SK-N-MC (cell line): ENCODE measurements around the gene JOSD2.

Source experiments
- DNase-seq: peaks from one replicate; pipeline ENCODE4 v3.0.0-alpha.2; 2011; ENCODE audit warnings: low read depth, low spot score
- H3K27ac ChIP-seq: fragments of 200-600 bp; sonication (generic); 2 replicates; pipeline ENCODE4 v1.5.1; 2016; ENCODE audit warnings: mixed run types
- H3K36me3 ChIP-seq: fragments of 200-600 bp; sonication (generic); 2 replicates; pipeline ENCODE4 v1.6.1; 2017; ENCODE audit warnings: antibody characterized with exemption, low read length, mixed read lengths; ENCODE audit not compliant: insufficient read depth
- H3K4me3 ChIP-seq: fragments of 200-600 bp; sonication (generic); 2 replicates; pipeline ENCODE4 v1.5.1; 2016
- H3K9ac ChIP-seq: fragments of 200-600 bp; sonication (generic); 2 replicates; pipeline ENCODE4 v1.8.0; 2017; ENCODE audit warnings: mixed run types, mixed read lengths; ENCODE audit not compliant: insufficient read length
- H3K9me3 ChIP-seq: fragments of 200-600 bp; sonication (generic); 2 replicates; pipeline ENCODE4 v1.6.1; 2017; ENCODE audit warnings: low read depth, mild to moderate bottlenecking, antibody characterized with exemption, low read length, moderate library complexity, mixed read lengths
- EZH2 ChIP-seq: fragments of 200-600 bp; sonication (generic); IDR thresholded peaks from one replicate; pipeline ENCODE4 v1.6.1; 2017; ENCODE audit warnings: antibody characterized with exemption
- FOXP2 ChIP-seq: optimal IDR thresholded peaks from 2 replicates; pipeline ENCODE3; 2011; ENCODE audit warnings: mild to moderate bottlenecking, moderate library complexity; ENCODE audit not compliant: insufficient read depth; ENCODE audit errors: extremely low read length, control extremely low read depth
- POLR2AphosphoS5 ChIP-seq: IDR thresholded peaks from 2 replicates; pipeline ENCODE4 v1.6.1; 2012; ENCODE audit warnings: mild to moderate bottlenecking, low read depth, low read length, borderline replicate concordance

The JOSD2 gene

GRCh38 chr19:50549059-50549926, 38.3 kb upstream of the JOSD2 start:
- TF ChIP-seq EZH2 (no peak), POLR2AphosphoS5 (no peak), FOXP2 (no peak)
- H3K27ac ChIP-seq: no peak overlapping the region
- H3K9me3 ChIP-seq: no peaks in the 10 kb centered on the region
- no peak for DNase-seq
- no peak overlapping the region for H3K9ac ChIP-seq
- peaks cover 6% of the 10 kb centered on the region; the same call in 1 of the 2 replicates for H3K36me3 ChIP-seq
- no peak overlapping the region for H3K4me3 ChIP-seq

DNA sequence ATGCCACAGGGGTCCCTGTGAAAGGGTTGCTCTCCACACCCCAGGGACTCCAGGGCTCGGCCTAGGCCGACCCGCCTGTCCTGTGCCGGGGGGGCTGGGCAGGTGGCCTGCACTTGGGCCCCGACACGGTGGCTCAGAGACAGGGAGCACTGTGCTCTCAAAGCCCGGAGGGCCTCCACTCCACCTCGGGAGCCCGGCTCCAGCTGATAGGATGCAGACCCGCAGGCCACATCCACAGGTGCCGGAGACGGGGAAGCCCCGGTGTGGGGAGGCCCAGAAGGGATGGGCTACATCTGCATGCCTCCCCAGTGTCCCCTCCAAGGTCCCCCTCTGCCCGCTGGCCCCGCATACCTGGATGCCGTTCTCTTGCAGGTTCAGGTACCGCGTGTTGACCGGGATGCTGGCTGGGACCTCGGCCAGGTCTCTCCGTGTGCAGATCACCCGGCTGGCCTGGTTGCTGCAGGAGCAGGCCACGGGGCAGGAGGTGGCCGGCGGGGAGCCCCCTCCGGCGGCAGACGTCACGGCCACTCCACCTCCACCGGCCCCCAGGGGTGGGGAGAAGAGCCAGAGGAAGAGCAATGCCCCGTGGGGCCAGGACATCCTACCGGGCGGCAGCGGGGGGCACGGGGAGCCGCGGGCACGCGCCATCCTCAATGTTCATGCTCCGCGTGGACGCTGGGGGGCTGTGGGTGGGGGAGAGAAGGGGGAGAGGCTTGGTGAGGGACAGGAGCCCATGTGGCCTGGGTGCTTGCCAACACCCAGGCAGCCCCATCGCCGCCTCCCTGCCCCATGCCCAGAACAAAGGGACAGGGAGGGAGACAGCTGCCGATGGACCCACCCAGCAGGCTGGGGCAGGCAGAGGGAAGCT, 37.4 kb upstream of the JOSD2 start:
- no peak overlapping the region for H3K27ac ChIP-seq
- H3K9ac ChIP-seq: no peak overlapping the region
- H3K4me3 ChIP-seq: no peak overlapping the region
- no peak for DNase-seq
- H3K36me3 ChIP-seq: peaks cover 6% of the 10 kb centered on the region; the same call in 1 of the 2 replicates
- no peaks in the 10 kb centered on the region for H3K9me3 ChIP-seq
- TF ChIP-seq POLR2AphosphoS5 (no peak), FOXP2 (no peak), EZH2 (no peak)

DNA sequence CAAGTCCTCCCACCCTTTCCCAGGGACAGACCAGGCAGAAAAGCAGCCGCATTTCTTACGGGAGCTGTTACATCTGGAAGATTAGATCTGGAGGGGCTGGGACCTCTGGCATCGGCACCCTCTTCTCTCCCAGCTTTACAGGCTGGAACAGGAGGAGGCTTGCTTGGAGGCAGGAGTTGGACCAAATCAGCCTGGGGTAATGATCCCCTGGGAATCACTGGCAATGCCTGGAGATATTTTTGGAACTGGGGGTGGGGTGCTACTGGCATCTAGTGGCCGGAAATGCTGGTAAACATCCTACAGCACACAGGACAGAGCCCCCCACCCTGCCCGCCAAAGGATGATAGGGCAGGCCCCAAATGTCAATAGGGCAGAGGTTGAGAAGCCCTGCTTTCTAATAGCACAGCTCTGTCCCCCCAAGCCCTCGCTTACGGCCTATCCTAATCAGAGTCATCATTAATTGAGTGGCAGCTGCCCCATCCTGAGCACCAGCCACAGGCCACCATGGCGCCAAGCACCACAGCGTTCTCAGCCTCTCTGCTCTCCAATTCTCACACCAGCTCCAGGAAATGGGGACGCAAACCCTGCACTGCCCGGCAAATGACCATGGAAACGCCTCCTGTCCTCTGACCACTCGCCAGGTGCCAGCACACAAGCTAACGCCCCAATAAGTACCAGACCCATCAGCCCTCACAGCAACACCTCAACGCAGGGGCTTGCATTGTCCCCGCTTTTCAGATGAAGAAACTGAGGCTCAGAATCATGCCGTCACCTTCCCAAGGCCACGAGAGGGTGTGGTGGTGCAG, 36.6 kb upstream of the JOSD2 start:
- Histone ChIP-seq H3K27ac (no peak overlapping the region), H3K9me3 (no peaks in the 10 kb centered on the region), H3K36me3 (peaks cover 6% of the 10 kb centered on the region; the same call in 1 of the 2 replicates), H3K4me3 (no peak overlapping the region), H3K9ac (no peak overlapping the region)
- DNase-seq: no peak
- TF ChIP-seq POLR2AphosphoS5 (no peak), FOXP2 (no peak), EZH2 (no peak)

DNA sequence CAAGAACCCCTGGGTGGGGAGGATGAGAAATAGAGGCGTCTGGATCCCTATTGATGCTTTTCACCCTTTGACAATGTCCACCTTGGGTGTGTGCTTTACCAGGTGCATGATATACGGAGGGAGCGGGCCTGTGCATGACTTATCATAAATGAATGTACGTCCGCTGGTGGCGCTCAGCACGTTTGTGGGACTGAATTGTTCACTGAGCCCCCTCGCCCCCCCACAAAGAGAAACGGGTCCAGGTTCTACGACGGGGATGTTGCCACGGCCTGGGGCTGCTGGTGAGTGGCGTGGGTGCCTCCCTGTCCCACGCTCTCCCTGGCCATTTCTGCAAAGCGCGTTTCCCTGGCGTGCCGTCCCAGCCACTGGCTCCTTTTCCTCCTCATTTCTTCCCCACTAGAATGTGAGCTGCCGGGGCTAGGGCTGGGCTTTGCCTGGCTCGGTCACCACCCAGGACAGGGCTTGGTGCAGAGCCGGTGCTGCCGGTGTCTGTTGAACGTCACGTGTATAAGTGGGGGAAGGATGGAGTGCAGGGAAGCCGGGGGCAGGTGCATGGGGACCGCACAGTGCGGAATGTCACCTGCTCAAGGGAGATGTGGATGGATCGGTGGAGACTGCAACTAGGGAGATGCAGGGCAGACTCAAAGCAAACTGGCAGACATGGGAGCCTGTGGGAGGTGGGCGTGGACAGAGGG, 35.7 kb upstream of the JOSD2 start:
- Histone ChIP-seq H3K9me3 (no peaks in the 10 kb centered on the region), H3K9ac (no peak overlapping the region), H3K4me3 (no peak overlapping the region), H3K36me3 (peaks cover 6% of the 10 kb centered on the region; the same call in 1 of the 2 replicates), H3K27ac (no peak overlapping the region)
- no peak for TF ChIP-seq EZH2
- no peak for TF ChIP-seq POLR2AphosphoS5
- TF ChIP-seq FOXP2: no peak
- DNase-seq: no peak

DNA sequence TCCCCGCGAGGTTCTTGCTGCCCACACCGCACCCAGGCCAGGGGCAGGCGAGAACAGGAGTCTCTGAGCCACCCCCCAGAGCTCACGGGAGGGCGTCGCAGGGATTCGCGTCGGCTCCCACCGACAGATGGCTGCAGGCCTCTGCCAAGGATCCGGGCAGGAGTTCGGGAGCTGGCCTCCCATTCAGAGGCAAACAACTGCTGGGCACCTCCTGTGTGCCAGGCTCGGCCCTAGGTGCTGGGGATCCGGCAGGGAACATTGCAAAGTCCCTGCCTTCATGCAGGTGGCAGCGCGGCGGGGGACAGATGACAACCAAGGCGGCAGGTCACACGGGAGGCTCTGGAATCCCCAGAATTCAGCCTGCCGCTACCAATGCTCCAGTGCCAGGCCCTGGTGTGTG, 32.0 kb upstream of the JOSD2 start:
- TF ChIP-seq POLR2AphosphoS5: no peak
- TF ChIP-seq EZH2: no peak
- no peak for TF ChIP-seq FOXP2
- Histone ChIP-seq H3K9me3 (no peaks in the 10 kb centered on the region), H3K36me3 (peaks cover 6% of the 10 kb centered on the region; the same call in 1 of the 2 replicates), H3K27ac (no peak overlapping the region), H3K9ac (no peak overlapping the region), H3K4me3 (no peak overlapping the region)
- no peak for DNase-seq

GRCh38 chr19:50537769-50538230, 26.8 kb upstream of the JOSD2 start:
- no peak overlapping the region for H3K4me3 ChIP-seq
- no peak for DNase-seq
- H3K27ac ChIP-seq: no peak overlapping the region
- no peak overlapping the region for H3K9ac ChIP-seq
- no peak for TF ChIP-seq POLR2AphosphoS5
- TF ChIP-seq EZH2: no peak
- TF ChIP-seq FOXP2: no peak
- H3K36me3 ChIP-seq: peaks cover 17% of the 10 kb centered on the region; the same call in 1 of the 2 replicates
- no peaks in the 10 kb centered on the region for H3K9me3 ChIP-seq

- Histone ChIP-seq H3K4me3 (no peak overlapping the region), H3K9me3 (no peaks in the 10 kb centered on the region), H3K9ac (no peak overlapping the region), H3K27ac (no peak overlapping the region), H3K36me3 (peaks cover 21% of the 10 kb centered on the region; the same call in 1 of the 2 replicates)
- no peak for TF ChIP-seq POLR2AphosphoS5
- TF ChIP-seq FOXP2: no peak
- TF ChIP-seq EZH2: no peak
- DNase-seq: no peak
These were observed 26.3 kb upstream of the JOSD2 start for GRCh38 chr19:50537306-50537685.
